ENCODE measurements around the gene MALSU1. TPM values are rescaled to one million over a fixed set of nuclear protein-coding genes. Genes with fewer than 3 reads are reported as not detected.

MALSU1 gene
- total RNA-seq, 1 donor from 2014 or later, result 40.5 TPM

Other genes with a start within 250 kb of the MALSU1 start
- 29.9 TPM for gene KLHL7, start 193.6 kb upstream of the MALSU1 start, total RNA-seq
- gene NUP42, start 117.3 kb upstream of the MALSU1 start, total RNA-seq, result 37.4 TPM
- 72.4 TPM for gene GPNMB, start 52.6 kb upstream of the MALSU1 start, total RNA-seq
- gene IGF2BP3, start 171.2 kb downstream of the MALSU1 start, total RNA-seq, result 0.66 TPM
- 57.1 TPM for gene TRA2A, start 232.6 kb downstream of the MALSU1 start, total RNA-seq

All from mucosa of gallbladder (tissue), 1 donor.